ENCODE data around the gene BCAP29.

GRCh38 chr7:107660381-107661080 is 80.5 kb downstream of the BCAP29 start, which contains the start of gene SLC26A4:
- TF ChIP-seq CTCF (IDR thresholded peaks at IDR 0.05) (no peak), POLR2A (IDR thresholded peaks at IDR 0.05) (no peak)

All from upper lobe of left lung (tissue), 4 donors.